NCI-H526 (cell line): ENCODE measurements around the gene HPN.

Experiments used
- DNase-seq, 2 experiments: peaks; one replicate each; lab custom pipeline; 2025; lab: John Stamatoyannopoulos, UW

HPN gene

GRCh38 chr19:35061583-35062373, 20.3 kb downstream of the HPN start:
- DNase-seq: no peak

DNA sequence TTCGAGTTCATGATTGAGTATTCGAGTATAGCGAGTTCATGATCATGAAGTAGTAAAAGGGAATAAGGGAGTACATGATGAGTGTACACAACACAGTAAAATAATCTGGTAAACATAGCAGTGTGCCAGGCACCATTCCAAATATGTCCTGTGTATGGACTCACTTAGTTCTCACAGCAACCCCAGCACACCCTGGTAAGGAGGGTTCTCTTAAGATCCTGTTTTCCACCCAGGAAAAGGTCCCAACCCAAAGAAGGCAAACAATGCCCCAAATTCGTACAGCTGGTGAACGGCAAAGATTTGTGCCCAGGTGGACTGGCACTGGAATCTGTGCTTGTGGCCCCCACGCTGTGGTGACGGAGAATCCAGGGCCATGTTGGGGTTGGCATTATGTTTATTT, 21.4 kb downstream of the HPN start:
- DNase-seq: no peak

- no peak for DNase-seq
These were observed 22.7 kb downstream of the HPN start for GRCh38 chr19:35063940-35064818.

DNA sequence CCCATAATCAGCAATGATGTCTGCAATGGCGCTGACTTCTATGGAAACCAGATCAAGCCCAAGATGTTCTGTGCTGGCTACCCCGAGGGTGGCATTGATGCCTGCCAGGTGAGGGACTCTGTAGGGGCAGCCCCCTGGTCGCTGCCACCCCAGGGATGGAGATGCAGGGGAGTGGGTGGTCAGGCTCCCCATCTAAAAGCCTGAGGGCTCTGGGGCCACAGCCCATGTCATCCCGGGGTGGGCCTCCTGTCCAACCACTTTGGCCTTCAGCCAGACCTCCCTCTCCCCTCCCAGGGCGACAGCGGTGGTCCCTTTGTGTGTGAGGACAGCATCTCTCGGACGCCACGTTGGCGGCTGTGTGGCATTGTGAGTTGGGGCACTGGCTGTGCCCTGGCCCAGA, 24.1 kb downstream of the HPN start:
- no peak for DNase-seq

- DNase-seq: no peak
These were observed 24.6 kb downstream of the HPN start for GRCh38 chr19:35066121-35066520.

DNA sequence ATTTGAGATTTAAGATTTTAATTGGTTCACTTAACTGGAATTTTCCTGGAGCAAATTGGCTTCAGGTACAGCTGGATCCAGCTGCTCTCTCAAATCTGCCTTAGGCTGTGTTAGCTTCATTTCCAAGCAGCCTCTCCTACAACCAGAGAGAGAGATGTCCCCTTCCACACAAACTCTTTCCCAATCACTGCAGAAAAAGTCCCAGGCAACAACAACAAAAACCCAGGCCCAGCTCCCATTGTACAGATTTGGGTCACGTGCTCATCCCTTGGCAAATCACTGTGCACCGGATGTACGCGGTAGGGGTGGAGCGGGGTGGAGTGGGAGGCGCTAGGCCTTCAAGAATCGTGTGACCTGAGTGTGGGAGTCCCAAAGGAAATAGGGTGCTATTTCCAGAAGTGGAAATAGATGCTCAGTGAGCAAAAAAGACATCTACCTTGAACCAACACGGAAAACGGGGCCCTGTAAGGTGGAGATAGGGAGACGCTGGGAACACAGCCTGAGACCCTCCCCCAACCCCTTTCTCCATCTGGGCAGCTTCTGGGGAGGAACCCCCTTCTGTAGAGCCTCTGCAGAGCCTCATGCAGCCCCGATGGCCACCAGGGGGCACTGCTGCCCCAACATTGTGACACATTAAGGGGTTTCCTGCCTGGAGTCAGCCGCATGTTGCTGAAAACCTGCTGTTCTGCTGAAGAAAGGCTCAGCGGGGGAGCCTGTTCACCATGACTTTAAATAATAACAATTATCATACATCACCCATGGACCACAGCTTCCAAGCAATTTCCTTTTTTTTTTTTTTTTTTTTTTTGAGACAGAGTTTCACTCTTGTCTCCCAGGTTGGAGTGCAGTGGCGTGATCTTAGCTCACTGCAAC, 25.4 kb downstream of the HPN start:
- peak; percentile 94 to 97 for DNase-seq

GRCh38 chr19:35068941-35069634, 27.6 kb downstream of the HPN start:
- DNase-seq: no peak

GRCh38 chr19:35069696-35070095, 28.2 kb downstream of the HPN start:
- no peak for DNase-seq

- no peak for DNase-seq
These were observed 28.9 kb downstream of the HPN start for GRCh38 chr19:35070471-35070870.

GRCh38 chr19:35073516-35073915, 32.0 kb downstream of the HPN start:
- DNase-seq: no peak

DNA sequence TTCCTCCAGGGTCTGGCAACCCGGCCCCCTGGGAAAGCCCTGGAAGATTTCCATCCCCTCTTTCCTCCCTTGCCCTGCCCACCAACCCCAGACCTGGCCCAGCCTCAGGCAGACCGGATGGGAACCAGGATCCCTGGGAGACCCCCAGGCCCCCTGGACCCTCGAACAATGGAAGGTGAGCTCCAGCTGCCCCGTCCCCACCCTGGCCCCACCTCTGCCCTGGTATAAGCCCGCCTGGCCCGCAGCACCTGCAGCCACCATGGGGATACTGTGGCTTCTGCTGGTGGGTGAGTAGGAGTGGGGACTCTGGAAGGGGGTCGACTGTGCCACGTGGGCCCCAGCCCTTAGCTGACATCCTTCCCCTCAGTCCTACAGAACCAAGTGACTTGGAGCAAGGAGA, 32.4 kb downstream of the HPN start:
- no peak for DNase-seq

DNA sequence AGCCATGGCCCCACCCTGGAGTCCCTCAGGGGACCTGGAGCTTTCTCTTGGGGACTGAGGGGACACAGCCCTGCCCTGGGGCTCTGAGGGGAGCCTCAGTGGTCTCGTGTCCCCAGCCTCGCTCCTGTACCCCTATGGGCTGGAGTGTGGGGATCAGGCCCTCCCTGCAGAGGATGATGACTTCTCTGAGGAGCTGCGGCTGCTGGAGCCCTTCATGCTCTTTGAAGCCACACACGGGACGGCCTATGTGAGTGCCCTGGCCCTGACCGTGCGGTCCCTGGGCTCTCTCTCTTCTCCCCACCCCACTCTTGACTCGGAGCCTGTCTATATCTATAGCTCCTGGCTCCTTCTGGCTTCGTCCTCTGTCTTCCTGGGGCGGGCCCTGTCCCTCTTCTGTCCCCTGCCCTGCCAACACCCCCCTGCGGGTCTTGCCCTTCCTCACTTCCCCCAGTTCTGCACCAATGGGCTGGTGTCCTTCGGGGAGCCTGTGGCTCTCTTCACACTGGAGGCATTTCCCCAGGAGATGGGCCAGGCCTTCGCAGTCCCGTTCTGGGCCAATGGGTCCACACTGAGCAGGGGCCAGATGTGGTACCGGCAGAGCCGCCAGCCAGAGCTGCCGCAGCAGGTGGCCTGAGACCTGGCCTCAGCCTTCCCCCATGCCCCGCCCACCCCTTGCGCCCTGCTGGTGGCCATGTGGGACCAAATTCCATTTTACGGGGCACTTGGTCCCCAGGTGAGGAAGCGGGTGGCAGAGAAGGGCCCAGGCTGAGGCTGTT, 33.1 kb downstream of the HPN start:
- DNase-seq: no peak

- no peak for DNase-seq
These were observed 33.9 kb downstream of the HPN start for GRCh38 chr19:35075202-35076025.

GRCh38 chr19:35076026-35076370, 34.5 kb downstream of the HPN start:
- DNase-seq: no peak

GRCh38 chr19:35076657-35077056, 35.1 kb downstream of the HPN start:
- DNase-seq: no peak

- no peak for DNase-seq
These were observed 36.1 kb downstream of the HPN start for GRCh38 chr19:35077411-35078223.

DNA sequence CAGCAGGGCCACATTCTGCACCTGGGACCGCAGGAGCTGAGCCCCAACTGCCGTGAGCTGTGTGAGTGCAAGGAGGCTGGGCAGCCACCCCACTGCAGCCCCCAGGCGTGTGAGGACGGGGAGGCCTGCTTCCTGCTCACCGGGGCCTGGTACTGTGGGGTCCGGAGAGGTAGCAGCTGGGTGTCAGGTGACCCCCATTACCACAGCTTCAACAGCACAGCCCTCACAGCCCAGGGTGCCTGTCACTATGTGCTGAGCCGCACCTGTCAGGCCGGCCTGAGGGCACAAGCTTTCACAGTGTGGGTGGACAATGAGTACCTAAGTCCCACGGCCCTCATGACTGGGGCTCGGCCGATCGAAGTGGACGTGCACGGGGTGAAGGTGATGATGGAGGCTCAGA, 38.3 kb downstream of the HPN start:
- DNase-seq: no peak

- DNase-seq: no peak
These were observed 39.2 kb downstream of the HPN start for GRCh38 chr19:35080613-35081170.

DNA sequence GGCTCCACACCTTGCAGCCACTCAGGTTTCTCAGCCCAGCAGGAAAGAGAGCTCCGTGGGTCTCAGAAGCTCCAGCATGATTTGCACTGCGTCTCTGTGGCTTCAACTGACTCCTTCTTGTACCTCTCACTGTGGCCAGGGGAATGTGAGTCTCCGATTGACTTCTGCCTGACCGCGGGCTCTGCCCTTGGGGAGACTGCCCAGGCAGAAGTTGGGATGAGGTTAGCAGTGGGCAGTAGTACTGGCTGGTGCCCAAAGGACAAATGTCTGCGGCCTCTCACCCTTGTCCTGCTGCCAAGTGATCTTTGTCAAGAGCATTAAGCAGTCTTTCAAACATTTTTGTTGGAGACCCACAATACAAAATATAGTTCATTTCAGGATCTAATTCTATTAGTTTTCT, 39.7 kb downstream of the HPN start:
- DNase-seq: no peak
